ENCODE measurements around the gene ABHD11.

ABHD11 gene

GRCh38 chr7:73700581-73701134 lies 37.9 kb downstream of the ABHD11 start:
- in situ Hi-C loops (cut with HindIII; ENCODE audit: low pct_unique_long_range_greater_than_20kb, low sequenced_read_pairs) = no loop called here
- no peak for DNase-seq (ENCODE audit: low read depth in 1 of 2, low spot score in 1 of 2)
- TF ChIP-seq JUND (IDR thresholded peaks at IDR 0.05; ENCODE audit: low read depth) = no peak

- no peak for TF ChIP-seq JUND (IDR thresholded peaks at IDR 0.05; ENCODE audit: low read depth)
- DNase-seq (ENCODE audit: low read depth in 1 of 2, low spot score in 1 of 2) = no peak
- in situ Hi-C loops (cut with HindIII; ENCODE audit: low pct_unique_long_range_greater_than_20kb, low sequenced_read_pairs) = no loop called here
These were observed 38.6 kb downstream of the ABHD11 start for GRCh38 chr7:73700069-73700423.

- no peak for DNase-seq (ENCODE audit: low read depth in 1 of 2, low spot score in 1 of 2)
- TF ChIP-seq JUND (IDR thresholded peaks at IDR 0.05; ENCODE audit: low read depth) = no peak
- in situ Hi-C loops (cut with HindIII; ENCODE audit: low pct_unique_long_range_greater_than_20kb, low sequenced_read_pairs) = no loop called here
These were observed 39.1 kb downstream of the ABHD11 start for GRCh38 chr7:73699370-73700068.

- in situ Hi-C loops (cut with HindIII; ENCODE audit: low pct_unique_long_range_greater_than_20kb, low sequenced_read_pairs) = no loop called here
- TF ChIP-seq JUND (IDR thresholded peaks at IDR 0.05; ENCODE audit: low read depth) = no peak
- DNase-seq (ENCODE audit: low read depth in 1 of 2, low spot score in 1 of 2) = no peak
These were observed 40.2 kb downstream of the ABHD11 start for GRCh38 chr7:73698410-73698809.

GRCh38 chr7:73696372-73696771 lies 42.2 kb downstream of the ABHD11 start:
- TF ChIP-seq JUND (IDR thresholded peaks at IDR 0.05; ENCODE audit: low read depth) = no peak
- no peak for DNase-seq (ENCODE audit: low read depth in 1 of 2, low spot score in 1 of 2)
- in situ Hi-C loops (cut with HindIII; ENCODE audit: low pct_unique_long_range_greater_than_20kb, low sequenced_read_pairs) = no loop called here

GRCh38 chr7:73690646-73691045 lies 48.0 kb downstream of the ABHD11 start:
- in situ Hi-C loops (cut with HindIII; ENCODE audit: low pct_unique_long_range_greater_than_20kb, low sequenced_read_pairs) = no loop called here
- no peak for TF ChIP-seq JUND (IDR thresholded peaks at IDR 0.05; ENCODE audit: low read depth)
- no peak for DNase-seq (ENCODE audit: low read depth in 1 of 2, low spot score in 1 of 2)

GRCh38 chr7:73688288-73688687 lies 50.3 kb downstream of the ABHD11 start:
- in situ Hi-C loops (cut with HindIII; ENCODE audit: low pct_unique_long_range_greater_than_20kb, low sequenced_read_pairs) = no loop called here
- TF ChIP-seq JUND (IDR thresholded peaks at IDR 0.05; ENCODE audit: low read depth) = no peak
- no peak for DNase-seq (ENCODE audit: low read depth in 1 of 2, low spot score in 1 of 2)
